K562 (cell line): ENCODE results near the gene C16orf95. TPM values are rescaled to one million over a fixed set of nuclear protein-coding genes. Genes with fewer than 3 reads are reported as not detected.

ENCODE experiments used
- ATF4 ChIP-seq: fragments of 450-650 bp; formaldehyde crosslinking; IDR thresholded peaks from 2 replicates; pipeline ENCODE4 v1.4.0; 2022; ENCODE audit warnings: mild to moderate bottlenecking, moderate library complexity
- DLX4 ChIP-seq: fragments of 250-450 bp; sonication (Bioruptor Pico); IDR thresholded peaks from 2 replicates; pipeline ENCODE4 v1.6.1; 2021; ENCODE audit warnings: mild to moderate bottlenecking
- ESRRB ChIP-seq: fragments of 250-450 bp; sonication (Bioruptor Pico); IDR thresholded peaks from 2 replicates; pipeline ENCODE4 v1.5.0; 2020; ENCODE audit warnings: mild to moderate bottlenecking, moderate library complexity, borderline replicate concordance
- GATA2 ChIP-seq: sonication (generic); formaldehyde crosslinking; IDR thresholded peaks from 2 replicates; pipeline ENCODE4 v1.4.0; 2020; ENCODE audit warnings: mild to moderate bottlenecking, missing genetic modification reagents
- HDGF ChIP-seq: fragments of 450-650 bp; IDR thresholded peaks from 2 replicates; pipeline ENCODE4 v1.6.1; 2016
- NUFIP1 ChIP-seq: fragments of 450-650 bp; IDR thresholded peaks from 2 replicates; pipeline ENCODE4 v1.6.1; 2018; ENCODE audit not compliant: partially characterized antibody
- PKNOX1 ChIP-seq: fragments of 450-650 bp; IDR thresholded peaks from 2 replicates; pipeline ENCODE4 v1.6.1; 2016
- TSC22D4 ChIP-seq: fragments of 450-650 bp; IDR thresholded peaks from 2 replicates; pipeline ENCODE4 v1.6.1; 2016; ENCODE audit warnings: missing genetic modification characterization, missing biosample characterization, control low read depth
- VEZF1 ChIP-seq: fragments of 200-800 bp; sonication (Bioruptor generic); IDR thresholded peaks from 2 replicates; pipeline ENCODE4 v1.6.1; 2017; ENCODE audit warnings: missing genetic modification characterization, missing compliant biosample characterization
- ZBTB43 ChIP-seq: sonication (generic); formaldehyde crosslinking; IDR thresholded peaks from 2 replicates; pipeline ENCODE4 v1.8.0; 2023; ENCODE audit warnings: mild to moderate bottlenecking, missing genetic modification reagents
- ZMIZ1 ChIP-seq, 2 experiments: fragments of 150-350 bp in 1 of 2; IDR thresholded peaks; 2 replicates each; pipeline ENCODE4 v1.6.1; 2012 to 2016; ENCODE audit warnings: low read depth in 2 of 2, low read length in 2 of 2, mild to moderate bottlenecking in 1 of 2, moderate library complexity in 1 of 2
- ZNF133 ChIP-seq: fragments of 250-450 bp; sonication (Bioruptor Pico); IDR thresholded peaks from 2 replicates; pipeline ENCODE4 v1.4.0; 2020; ENCODE audit warnings: mild to moderate bottlenecking
- ZNF277 ChIP-seq: fragments of 250-450 bp; sonication (Bioruptor Pico); IDR thresholded peaks from 2 replicates; pipeline ENCODE4 v1.8.0; 2022; ENCODE audit warnings: inconsistent platforms, mild to moderate bottlenecking, moderate library complexity, borderline replicate concordance
- polyA plus RNA-seq, 8 experiments: library from polyadenylated mRNA; depleted of rRNA in 4 of 8; stranded (reverse) in 5 of 8; unstranded in 3 of 8; fragments of >200 nt; fragmentation: Nextera tagmentation in 2 of 8; fragmentation: Illumina TruSeq in 1 of 8; extraction: Ambion mirVana in 2 of 8; extraction: Trizol in 1 of 8; gene quantifications; 2 replicates each; pipeline versions ENCODE4 v1.2.1 to v1.2.3, GENCODE V29; 2011 to 2014; ENCODE audit warnings: inconsistent platforms in 1 of 8, missing spikeins in 1 of 8
- total RNA-seq, 7 experiments: library from RNA; depleted of rRNA in 6 of 7; stranded (reverse); fragments of >200 nt in 6 of 7; fragmentation: Illumina TruSeq in 2 of 7; extraction: Trizol in 2 of 7; gene quantifications; 2 replicates each; pipeline versions ENCODE4 v1.2.1 to v1.2.3, GENCODE V29; 2011 to 2021; ENCODE audit warnings: low replicate concordance in 1 of 7

The C16orf95 gene
- total and polyA plus RNA-seq, 9 of the 15 experiments (the other 6 are each of a cell fraction or from before 2014, with no cell fraction given), result 6.5 to 20.5 (median 9.4) TPM

GRCh38 chr16:87305505-87306391 is 11.4 kb downstream of the C16orf95 start (continued):
- TF ChIP-seq PKNOX1 (peak; percentile 87), ZMIZ1 (IDR thresholded peaks at IDR 0.05; ENCODE audit: low read depth in 2 of 2, low read length in 2 of 2) (no peak), GATA2 (CRISPR knock-in tag) (no peak), ZBTB43 (CRISPR knock-in tag) (no peak), ZNF277 (no peak), DLX4 (CRISPR knock-in tag) (no peak), TSC22D4 (tag) (no peak), NUFIP1 (no peak), ESRRB (CRISPR knock-in tag) (no peak), VEZF1 (CRISPR knock-in tag) (peak; percentile 60), ATF4 (CRISPR knock-in tag) (no peak), HDGF (peak; percentile 84; the same call in 1 of the 2 replicates), ZNF133 (CRISPR knock-in tag) (no peak)
